Measurements from ENCODE around the gene ITGA1. TPM values are rescaled to one million over a fixed set of nuclear protein-coding genes. Genes with fewer than 3 reads are reported as not detected.

ITGA1 gene
- total RNA-seq, 2 donors from 2014 or later: 0.33 to 3.5 TPM

DNA sequence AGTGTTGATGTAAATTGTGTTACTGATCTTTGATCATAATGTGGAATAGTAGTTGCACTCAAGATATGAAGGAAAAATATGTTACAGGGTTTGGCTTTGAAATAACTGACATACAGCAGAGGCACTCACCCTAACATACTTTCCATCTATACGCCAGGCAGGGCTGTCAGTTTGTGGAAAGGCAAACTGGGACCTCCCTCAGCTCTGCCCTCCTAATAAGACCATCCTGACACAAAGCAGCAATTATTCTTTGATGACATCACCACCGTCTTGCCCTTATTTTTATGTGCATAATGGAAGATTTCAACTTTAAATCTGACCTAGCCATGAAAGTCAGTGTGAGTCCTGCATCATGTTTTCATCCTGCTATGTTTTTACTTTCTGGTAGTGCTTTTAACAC, 42.9 kb downstream of the ITGA1 start:
- Mint-ChIP-seq H3K4me3 (no peak overlapping the region), H3K9me3 (no peaks in the 10 kb centered on the region), H3K4me1 (no peaks in the 10 kb centered on the region), H3K36me3 (ENCODE audit: low read depth) (no peaks in the 10 kb centered on the region), H3K27ac (no peak overlapping the region), H3K27me3 (ENCODE audit: insufficient read depth) (no peaks in the 10 kb centered on the region)
- Histone ChIP-seq H3K27ac (ENCODE audit: low read depth, low read length) (no peak overlapping the region), H3K9ac (ENCODE audit: extremely low read depth, low read length, poor library complexity, severe bottlenecking) (no peak overlapping the region), H3K4me1 (ENCODE audit: control insufficient read depth, insufficient read depth, low read length) (no peaks in the 10 kb centered on the region), H3K4me3 (ENCODE audit: low read length) (no peak overlapping the region), H3K9me3 (ENCODE audit: control insufficient read depth, low read length) (peaks cover 8% of the 10 kb centered on the region), H3K27me3 (ENCODE audit: control insufficient read depth, insufficient read depth, low read length, poor library complexity, severe bottlenecking) (no peaks in the 10 kb centered on the region), H3K36me3 (ENCODE audit: control insufficient read depth, insufficient read depth, low read length) (no peaks in the 10 kb centered on the region)
- TF ChIP-seq, protein P1, sequence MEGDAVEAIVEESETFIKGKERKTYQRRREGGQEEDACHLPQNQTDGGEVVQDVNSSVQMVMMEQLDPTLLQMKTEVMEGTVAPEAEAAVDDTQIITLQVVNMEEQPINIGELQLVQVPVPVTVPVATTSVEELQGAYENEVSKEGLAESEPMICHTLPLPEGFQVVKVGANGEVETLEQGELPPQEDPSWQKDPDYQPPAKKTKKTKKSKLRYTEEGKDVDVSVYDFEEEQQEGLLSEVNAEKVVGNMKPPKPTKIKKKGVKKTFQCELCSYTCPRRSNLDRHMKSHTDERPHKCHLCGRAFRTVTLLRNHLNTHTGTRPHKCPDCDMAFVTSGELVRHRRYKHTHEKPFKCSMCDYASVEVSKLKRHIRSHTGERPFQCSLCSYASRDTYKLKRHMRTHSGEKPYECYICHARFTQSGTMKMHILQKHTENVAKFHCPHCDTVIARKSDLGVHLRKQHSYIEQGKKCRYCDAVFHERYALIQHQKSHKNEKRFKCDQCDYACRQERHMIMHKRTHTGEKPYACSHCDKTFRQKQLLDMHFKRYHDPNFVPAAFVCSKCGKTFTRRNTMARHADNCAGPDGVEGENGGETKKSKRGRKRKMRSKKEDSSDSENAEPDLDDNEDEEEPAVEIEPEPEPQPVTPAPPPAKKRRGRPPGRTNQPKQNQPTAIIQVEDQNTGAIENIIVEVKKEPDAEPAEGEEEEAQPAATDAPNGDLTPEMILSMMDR (conservative IDR thresholded peaks at IDR 0.05): no peak
- DNase-seq: no peak
- 75 to 84% methylated on average over 1 to 2 of the region's 2 CpGs for WGBS, 2 experiments (ENCODE audit: insufficient coverage in 1 of 2, insufficient read length in 1 of 2)

DNA sequence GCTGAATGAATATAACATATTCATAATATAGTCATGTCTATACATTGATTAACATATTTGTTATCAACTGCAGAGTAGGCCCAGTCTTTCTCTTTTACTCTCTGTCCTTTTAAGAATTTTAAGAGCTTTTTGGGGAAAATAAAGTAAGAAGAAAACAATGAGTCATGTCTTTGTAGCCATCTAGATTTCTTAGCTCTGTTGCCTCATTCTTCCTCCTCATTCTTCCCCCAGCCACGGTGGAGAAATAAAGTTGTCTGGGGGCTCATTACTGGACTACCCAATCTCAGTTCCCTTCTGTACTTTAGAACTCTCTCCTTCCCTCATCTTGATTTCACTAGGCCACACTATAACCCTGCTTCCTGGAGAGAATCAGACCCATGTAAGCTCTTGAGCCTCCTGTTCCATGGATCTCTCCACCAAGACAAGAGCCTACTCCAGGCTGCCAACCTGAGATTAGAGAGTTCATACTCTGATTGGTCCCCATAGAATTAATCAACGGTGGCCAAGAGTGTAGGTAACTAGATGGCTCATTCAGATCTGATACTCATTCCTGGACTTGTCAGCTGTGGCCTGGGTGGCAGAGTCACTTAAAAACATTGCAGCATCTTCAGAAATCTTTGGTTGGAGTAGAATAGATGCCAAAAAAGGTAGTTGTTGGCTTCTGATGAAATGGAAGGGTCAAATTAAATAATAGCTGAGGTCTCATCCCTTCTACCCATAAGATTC, 44.2 kb downstream of the ITGA1 start:
- no peak for DNase-seq
- Histone ChIP-seq H3K27ac (ENCODE audit: low read depth, low read length) (no peak overlapping the region), H3K4me3 (ENCODE audit: low read length) (no peak overlapping the region), H3K9ac (ENCODE audit: extremely low read depth, low read length, poor library complexity, severe bottlenecking) (no peak overlapping the region), H3K36me3 (ENCODE audit: control insufficient read depth, insufficient read depth, low read length) (no peaks in the 10 kb centered on the region), H3K4me1 (ENCODE audit: control insufficient read depth, insufficient read depth, low read length) (no peaks in the 10 kb centered on the region), H3K27me3 (ENCODE audit: control insufficient read depth, insufficient read depth, low read length, poor library complexity, severe bottlenecking) (no peaks in the 10 kb centered on the region), H3K9me3 (ENCODE audit: control insufficient read depth, low read length) (peaks cover 8% of the 10 kb centered on the region)
- Mint-ChIP-seq H3K27me3 (ENCODE audit: insufficient read depth) (no peaks in the 10 kb centered on the region), H3K9me3 (no peaks in the 10 kb centered on the region), H3K4me3 (no peak overlapping the region), H3K36me3 (ENCODE audit: low read depth) (no peaks in the 10 kb centered on the region), H3K27ac (no peak overlapping the region), H3K4me1 (no peaks in the 10 kb centered on the region)
- TF ChIP-seq, protein P1 (conservative IDR thresholded peaks at IDR 0.05): no peak
- WGBS, 2 experiments (ENCODE audit: insufficient coverage in 1 of 2, insufficient read length in 1 of 2): 93 to 100% methylated on average over 1 to 2 of the region's 2 CpGs

DNA sequence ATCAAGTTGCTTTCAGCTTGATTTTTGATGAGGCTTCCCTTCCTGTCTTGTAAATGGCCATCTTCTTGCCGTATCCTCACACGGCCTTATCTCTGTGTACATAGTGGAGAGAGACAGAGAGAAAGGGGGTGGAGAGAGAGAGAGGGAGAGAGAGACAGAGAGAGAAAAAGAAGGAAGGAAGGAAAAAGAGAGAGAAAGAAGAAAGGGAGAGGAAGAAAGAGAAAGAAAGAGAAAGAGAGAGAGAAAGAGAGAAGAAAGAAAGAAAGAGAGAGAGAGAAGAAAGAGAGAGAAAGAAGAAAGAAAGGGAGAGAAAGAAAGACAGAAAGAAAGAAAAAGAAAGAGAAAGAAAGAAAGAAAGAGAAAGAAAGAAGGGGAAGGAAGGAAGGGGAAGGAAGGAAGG, 46.6 kb downstream of the ITGA1 start:
- H3K4me1 ChIP-seq (ENCODE audit: control insufficient read depth, insufficient read depth, low read length): no peaks in the 10 kb centered on the region
- no peaks in the 10 kb centered on the region for H3K36me3 Mint-ChIP-seq (ENCODE audit: low read depth)
- no peaks in the 10 kb centered on the region for H3K27me3 Mint-ChIP-seq (ENCODE audit: insufficient read depth)
- no peak for DNase-seq
- TF ChIP-seq, protein P1 (conservative IDR thresholded peaks at IDR 0.05): no peak
- no peaks in the 10 kb centered on the region for H3K36me3 ChIP-seq (ENCODE audit: control insufficient read depth, insufficient read depth, low read length)
- no peaks in the 10 kb centered on the region for H3K4me1 Mint-ChIP-seq
- H3K9me3 Mint-ChIP-seq: no peaks in the 10 kb centered on the region
- no peak overlapping the region for H3K27ac Mint-ChIP-seq
- no peak overlapping the region for H3K4me3 Mint-ChIP-seq
- H3K9me3 ChIP-seq (ENCODE audit: control insufficient read depth, low read length): no peaks in the 10 kb centered on the region
- no peak overlapping the region for H3K27ac ChIP-seq (ENCODE audit: low read depth, low read length)
- H3K4me3 ChIP-seq (ENCODE audit: low read length): no peak overlapping the region
- no peaks in the 10 kb centered on the region for H3K27me3 ChIP-seq (ENCODE audit: control insufficient read depth, insufficient read depth, low read length, poor library complexity, severe bottlenecking)
- H3K9ac ChIP-seq (ENCODE audit: extremely low read depth, low read length, poor library complexity, severe bottlenecking): no peak overlapping the region
- WGBS, 2 experiments (ENCODE audit: insufficient coverage in 1 of 2, insufficient read length in 1 of 2): 93 to 96% methylated on average over 2 of the region's 2 CpGs
